GM19240 (cell line): Measurements from ENCODE around the gene DHRS11.
A peak's percentile ranks its signal among the peaks of the same experiment; 100 is the strongest.

Source experiments
- DNase-seq: peaks from one replicate; pipeline ENCODE4 v3.0.0; 2011; ENCODE audit warnings: low spot score; ENCODE audit not compliant: insufficient read length

DHRS11 gene, protein sequence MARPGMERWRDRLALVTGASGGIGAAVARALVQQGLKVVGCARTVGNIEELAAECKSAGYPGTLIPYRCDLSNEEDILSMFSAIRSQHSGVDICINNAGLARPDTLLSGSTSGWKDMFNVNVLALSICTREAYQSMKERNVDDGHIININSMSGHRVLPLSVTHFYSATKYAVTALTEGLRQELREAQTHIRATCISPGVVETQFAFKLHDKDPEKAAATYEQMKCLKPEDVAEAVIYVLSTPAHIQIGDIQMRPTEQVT

DNA sequence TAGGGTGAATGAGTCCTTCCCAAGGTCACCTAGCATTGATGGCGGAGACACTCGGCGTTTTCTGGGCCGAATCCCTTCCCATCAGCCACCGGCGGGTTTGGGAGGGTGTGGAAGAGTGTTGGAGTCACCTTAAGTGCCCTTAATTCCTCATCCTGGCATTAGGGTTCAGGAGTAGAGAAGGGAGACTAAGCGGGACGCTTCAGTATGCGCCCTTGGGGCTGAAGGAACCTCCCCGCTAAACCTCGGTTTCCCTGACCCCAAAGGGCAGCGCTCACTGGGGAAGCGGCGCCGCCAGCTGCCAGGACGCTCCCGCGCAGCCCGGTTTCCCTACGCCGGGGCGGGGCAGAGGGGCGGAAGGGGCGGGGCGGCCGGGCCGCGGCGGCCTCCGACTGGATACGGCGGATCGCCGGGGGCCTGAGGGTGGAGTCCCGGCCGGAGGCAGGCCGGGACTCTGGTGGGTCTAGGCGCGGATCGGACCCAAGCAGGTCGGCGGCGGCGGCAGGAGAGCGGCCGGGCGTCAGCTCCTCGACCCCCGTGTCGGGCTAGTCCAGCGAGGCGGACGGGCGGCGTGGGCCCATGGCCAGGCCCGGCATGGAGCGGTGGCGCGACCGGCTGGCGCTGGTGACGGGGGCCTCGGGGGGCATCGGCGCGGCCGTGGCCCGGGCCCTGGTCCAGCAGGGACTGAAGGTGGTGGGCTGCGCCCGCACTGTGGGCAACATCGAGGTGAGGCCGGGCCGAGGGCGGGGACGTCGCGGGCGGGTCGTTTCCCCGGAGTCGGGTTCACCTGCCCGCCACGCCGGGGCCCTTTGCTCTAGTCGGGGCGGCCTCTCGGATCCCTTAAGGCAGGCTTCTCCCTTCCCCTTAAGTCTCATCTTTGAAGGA is at the start of gene DHRS11:
DHRS11 (plus strand) TSS at position 446 of the 882 bp plus-strand sequence; CDS start at position 577, 131 bp downstream.
- DNase-seq, result peak; percentile 77

DNA sequence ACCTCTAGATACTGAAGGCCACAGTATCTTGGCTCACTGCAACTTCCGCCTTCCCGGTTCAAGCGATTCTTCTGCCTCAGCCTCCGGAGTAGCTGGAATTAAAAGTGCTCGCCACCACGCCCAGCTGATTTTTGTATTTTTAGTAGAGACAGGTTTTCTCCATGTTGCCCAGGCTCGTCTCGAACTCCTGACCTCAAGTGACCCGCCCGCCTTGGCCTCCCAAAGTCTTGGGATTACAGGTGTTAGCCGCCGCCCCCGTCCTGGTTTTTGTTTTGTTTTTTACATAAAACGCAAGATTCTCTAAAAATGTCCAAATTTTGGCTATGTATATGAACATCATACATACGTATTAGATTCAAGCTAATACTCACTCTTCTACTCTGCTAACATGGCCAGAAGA is 48.9 kb upstream of the DHRS11 start:
- DNase-seq, result no peak

DNA sequence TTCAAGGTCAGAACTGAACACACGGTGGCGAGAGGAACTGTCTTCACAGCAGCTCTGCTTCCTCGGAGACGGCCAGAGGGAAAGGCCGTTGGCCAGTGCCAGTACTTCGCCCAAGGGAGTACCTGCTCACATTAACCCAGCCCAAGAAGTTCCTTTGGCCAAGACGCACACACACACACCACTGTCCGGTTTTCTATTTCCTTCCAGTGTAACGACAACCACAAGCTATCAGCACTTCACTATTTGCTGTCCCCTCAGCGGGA is 47.7 kb upstream of the DHRS11 start:
- DNase-seq, result no peak

DNA sequence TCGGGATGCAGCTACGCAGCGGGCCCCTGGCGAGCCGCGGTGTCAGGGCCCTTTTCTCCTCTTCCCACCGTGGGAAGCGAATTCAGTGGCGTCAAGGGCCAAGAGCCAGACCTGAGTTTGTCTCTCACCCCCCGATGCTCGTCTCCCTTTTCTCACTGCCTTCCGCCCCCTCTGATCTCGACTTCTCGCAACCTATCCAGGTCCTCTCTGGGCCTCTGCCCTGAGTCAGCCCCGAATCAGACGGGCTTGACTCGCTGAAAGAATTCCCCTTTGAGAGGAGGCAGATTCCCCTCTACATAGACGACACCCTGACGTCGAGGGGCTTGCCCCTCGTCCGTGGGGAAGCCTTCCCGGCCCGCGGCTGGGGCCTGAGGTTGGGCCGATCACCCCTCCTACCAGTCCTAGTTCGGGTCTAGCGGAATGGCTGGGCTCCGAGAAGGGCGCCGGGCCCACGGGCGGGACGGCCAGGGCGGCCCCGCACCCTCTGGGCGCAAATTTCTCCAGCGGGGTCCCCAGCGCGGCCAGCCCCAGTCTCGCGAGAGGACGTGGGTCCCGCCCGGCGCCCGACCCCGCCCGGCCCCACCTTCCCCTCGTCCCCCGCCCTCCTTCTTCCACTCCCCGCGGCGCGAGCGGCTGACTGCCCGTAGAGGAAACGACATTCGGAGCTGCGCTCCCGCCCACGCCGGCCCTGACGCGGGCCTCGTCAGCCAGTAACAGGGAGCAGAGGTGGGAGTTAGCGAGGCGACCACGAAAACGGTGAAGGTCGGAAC is 47.2 kb upstream of the DHRS11 start, which contains the start of gene GGNBP2:
GGNBP2 (plus strand) TSS at position 613 of the 770 bp plus-strand sequence. CDS start 806 bp downstream, outside the sequence.
- peak; percentile 37 for DNase-seq

DNA sequence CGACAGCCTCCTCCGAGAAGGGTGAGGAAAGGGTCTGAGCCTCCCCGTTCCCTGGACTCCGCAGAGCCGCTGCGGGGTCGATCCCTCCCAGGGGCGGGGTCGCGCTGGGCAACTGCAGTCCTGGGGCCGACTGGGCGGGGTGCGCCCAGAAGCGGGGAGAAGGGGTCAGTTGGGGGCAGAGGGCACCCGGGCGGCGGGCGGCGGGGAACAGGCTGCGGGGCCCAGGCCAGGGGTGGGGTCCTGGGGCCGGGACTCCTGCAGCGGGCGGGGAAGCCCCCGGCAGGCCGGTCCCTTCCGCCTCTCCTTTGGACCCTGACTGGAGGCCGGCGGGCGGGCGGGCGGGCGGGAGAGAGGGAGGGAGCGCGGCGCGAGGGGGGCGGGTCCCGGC is 46.6 kb upstream of the DHRS11 start:
- no peak for DNase-seq

DNA sequence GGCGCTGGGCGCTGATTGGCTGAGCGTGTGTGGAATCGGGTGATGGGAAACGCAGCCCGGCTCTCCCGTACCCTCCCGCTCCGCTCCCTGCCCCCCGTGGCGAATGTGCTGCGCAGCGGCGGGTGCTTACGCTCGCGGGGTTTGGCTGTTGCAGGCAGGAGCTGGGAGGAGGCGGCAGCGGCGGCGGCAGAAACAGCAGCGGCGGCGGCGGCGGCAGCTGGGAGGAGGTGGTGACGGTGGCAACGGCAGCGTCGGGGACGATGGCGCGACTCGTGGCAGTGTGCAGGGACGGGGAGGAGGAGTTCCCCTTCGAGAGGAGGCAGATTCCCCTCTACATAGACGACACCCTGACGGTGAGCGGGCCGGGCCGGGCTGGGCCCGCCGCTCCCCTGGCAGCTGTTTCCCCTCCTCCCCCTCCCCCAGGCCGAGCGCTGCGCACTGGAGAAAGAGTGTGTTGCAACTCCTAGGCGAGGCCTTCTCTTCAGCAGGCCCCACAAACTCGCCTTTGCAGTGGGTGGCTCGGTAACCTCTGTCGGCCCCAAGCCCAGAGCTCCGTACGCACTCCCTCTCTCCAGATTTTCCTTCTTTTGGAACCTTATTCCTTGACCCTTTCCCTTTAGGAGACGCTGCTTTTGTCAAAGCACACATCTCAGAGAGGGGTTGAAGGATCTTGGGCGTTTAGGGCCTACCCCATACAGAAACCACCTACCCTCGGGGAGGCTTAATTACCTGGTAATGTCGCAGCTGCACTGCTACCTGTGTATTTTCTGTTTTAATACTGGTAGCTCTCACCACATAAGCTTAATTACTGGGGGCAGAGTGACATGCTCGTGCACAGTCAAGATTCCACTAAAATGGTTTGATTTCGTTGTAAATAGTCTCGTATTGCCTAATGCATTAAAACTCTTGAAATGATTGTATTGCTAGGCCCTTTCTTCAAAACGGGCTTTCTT is 45.9 kb upstream of the DHRS11 start:
- peak; percentile 67 for DNase-seq

DNA sequence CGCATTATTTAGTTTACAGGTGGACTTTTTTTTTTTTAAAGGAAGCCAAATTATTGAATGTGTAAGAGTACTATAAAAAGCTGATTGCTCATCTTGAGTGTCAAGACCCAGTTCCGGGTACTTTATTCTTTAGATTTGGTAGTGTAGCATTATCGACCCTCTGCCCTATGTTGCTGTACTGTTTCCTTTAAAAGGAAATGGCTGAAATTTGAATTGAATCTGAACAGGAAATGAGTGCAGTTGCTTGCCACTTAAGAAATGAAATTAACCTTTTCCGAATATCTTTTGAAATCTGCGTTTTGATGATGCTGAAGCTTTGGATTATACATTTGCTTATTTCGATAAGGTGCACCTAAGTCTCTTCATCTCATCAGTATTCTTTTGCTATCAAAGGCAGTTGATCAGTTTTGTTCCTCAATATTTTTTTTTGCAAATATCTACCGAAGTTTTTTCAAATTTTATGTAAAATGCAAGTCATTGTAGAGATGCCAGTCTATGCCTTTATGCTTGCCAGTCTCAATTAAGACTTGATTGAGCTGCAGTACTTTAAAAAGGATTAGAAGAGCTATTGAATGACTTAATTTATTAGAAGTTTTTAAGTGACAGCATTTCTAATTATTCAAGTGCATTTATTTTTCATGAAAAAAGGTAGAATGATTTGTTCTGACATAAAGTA is 45.1 kb upstream of the DHRS11 start:
- no peak for DNase-seq

DNA sequence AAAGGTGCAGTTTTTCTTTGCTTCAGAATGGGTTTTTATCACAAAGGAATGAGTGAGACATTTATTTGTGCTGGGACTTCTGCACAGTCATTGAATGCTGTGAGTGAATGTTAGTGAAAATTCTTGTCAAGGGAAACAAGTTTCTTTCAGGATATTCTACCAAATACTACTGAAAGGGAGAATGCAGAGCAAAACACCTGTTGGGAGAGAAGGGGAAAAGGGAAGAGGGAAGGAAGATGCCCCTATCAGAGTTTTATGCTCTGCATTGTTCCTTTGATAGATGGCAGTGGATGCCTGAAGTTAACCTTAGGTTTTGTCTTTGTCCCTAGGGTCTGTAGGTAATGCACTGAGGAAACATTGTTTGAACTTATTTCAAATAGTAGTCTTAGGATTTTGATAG is 43.9 kb upstream of the DHRS11 start:
- no peak for DNase-seq

DNA sequence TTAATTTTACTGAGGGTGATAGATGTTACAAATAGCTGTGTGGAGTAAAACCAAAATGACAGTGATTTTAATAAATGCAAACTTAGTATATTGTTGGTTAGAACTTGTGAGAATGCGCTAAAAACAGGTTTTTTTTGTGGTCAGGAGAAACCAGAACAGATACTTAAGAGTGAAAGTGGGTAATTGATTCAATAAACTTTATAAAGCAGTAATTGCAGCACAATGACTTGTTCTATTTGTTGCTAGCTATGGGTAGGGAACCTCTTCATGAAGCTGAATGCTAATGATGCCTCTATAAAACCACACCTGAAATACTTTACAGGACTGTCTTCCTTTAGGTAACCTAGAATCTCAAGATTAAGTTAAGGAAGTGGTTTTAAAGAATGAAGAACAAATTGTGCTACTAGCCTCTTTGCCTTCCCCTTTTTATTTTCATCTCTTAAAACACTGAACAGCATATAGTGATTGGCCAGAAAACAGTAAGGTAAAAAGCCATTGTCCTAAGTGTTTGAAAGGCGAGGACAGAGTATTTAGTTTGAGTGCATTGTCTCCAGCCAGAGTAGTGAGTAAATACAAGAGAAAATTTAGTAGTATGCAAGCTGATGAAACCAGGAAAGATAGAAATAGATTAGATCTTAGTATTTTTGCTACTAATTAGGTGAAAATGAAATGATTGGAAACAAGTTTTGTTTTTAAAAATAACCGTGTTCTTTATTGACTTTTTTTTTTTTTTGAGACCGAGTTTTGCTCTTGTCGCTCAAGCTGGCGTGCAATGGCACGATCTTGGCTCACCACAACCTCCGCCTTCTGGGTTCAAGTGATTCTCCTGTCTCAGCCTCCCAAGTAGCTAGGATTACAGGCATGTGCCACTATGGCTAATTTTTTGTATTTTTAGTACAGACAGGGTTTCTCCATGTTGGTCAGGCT is 40.9 kb upstream of the DHRS11 start:
- no peak for DNase-seq

DNA sequence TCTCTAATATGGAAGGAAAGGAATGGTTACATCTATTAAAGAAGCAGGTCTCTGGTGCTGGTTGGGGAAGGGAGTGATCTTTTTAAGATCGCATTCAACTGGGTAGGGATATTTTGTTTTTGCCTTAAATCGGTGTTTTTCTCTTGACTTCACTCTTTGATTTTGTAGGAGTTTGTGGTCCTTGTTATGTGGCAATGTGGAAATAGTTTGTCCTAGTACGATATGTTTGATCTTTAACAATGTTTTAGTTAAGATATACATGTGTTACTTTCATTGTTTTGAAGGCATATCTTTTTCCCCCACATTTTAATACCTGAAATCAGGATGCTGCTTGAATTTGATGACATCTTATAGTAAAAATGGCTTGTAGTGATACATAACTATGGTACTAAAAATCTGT is 38.2 kb upstream of the DHRS11 start:
- DNase-seq, result no peak

DNA sequence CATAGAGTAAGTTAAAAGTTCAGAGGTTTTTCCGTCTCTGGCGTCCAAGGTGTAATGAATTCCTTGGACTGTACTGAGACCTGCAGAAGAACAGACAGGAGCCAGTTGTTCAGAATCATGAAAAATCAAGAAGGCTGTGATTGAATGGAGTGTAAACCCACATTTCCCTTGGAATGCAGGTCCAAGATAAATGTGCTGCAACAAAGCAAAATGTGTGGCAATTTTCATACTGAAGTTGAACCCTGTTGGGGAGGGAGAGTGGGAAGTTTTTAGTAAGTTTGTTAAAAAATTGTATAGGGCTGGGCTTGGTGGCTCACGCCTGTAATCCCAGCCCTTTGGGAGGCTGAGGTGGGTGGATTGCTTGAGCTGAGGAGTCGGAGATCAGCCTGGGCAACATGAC is 25.6 kb upstream of the DHRS11 start:
- no peak for DNase-seq

DNA sequence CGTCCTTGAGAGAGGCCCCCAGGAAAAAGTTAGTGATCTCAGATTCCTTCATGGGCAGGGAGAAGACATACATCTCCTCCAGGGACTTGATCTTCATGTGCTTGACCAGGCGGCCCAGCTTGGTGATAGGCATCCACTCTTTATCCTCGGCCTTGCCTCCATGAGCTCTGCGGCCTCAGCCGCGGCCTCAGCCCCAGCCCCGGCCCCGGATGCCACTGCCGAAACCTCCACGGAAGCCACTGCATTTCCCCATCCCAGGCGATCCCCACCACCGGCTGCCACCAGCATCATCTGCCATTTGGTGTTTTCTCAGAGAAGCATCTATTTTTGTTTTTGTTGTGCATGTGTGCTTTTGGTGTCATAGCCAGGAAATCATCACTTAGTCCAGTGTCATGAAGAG is 16.7 kb upstream of the DHRS11 start:
- DNase-seq, result no peak

DNA sequence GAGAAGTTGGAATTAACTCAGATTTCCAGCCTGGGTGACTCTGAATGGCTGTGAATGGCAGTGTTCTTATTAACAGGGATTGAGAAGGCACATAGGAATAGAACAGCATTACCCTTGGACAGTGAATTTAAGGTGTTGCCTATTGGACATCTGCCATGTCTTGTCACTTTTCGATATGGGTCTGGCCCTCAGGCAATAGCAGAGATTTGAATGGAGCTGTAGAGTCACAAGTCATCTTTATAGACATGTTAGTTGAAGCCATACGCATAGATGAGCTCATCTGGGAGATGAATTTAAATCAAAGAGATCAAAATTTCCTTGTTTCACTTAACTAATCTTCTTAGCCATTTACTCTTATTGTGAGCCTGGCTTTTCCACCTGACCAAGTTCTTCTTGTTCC is 14.9 kb upstream of the DHRS11 start:
- no peak for DNase-seq

DNA sequence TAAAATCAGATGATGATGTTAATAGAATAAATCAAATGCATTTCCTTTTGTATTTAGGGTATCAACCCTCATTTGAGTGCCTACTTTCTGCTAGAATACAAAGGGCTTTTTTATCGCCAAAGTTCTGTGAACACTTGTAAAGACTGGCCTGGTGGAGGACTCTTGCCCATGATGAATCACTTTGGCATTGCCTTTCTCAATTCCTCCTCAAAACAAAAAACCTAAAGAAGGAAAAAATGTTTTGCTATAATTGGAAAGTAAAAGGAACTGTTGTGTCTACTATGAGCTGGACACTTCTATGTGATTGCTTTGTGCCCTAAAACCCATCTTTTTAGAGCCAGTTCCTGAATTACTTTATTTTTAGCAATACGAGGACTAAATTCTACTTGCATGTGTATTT is 13.0 kb upstream of the DHRS11 start:
- DNase-seq, result no peak

DNA sequence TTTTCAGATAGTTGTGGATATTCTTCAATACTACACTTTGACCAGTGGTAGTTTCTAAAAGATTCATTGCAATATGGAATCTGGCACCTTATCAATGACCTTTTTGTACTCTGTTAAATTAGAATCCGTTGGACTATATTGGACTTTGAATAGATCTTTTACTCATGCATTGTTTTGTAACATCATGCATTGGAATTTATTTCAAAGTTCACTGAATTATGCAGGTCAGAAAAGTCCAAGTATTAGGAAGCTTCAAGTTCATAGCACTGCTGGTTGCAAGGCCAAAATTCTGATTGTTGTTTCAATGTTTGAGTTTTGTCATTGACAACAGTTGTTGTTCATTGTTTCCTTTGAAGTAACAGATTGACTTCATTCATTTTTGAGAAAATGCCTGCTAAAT is 7.9 kb upstream of the DHRS11 start:
- DNase-seq, result no peak

DNA sequence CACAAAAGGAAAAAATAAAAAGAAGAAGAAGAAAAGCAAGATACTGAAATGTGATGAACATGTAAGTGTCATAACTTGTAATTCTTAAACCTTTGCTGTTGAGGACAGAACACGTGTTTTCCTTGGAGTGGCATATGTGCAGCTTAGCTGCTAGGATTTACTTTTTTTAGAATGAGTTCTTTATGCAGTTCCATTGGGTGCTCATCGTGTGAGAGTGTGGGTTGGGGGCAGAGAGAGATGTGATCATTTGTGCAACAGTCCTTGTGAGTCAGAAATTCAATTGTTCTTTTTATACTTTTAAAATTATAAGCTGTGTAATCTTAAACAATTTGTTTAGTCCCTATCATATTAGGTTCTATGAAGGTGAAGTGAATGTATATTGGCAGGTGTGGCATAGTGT is 5.5 kb upstream of the DHRS11 start:
- DNase-seq, result no peak

DNA sequence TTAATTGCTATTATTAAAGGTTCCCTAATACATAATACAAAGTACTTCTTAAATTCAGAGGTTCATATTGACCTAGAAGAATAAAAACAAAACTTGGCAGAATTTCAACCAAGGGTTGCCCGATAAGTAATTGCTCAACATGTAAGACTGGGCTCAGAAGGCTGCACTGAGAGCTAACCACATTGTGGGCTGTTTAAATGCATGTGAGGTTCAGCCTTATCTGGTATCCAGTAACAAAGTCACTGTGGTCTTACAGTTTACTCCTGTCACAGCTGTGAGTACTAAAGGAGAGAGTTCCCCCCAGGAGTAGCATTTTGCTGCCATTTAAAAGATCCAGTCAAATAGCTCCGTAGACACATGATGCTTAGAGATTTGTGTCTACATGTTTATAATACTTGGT is 1.6 kb upstream of the DHRS11 start:
- no peak for DNase-seq

DNA sequence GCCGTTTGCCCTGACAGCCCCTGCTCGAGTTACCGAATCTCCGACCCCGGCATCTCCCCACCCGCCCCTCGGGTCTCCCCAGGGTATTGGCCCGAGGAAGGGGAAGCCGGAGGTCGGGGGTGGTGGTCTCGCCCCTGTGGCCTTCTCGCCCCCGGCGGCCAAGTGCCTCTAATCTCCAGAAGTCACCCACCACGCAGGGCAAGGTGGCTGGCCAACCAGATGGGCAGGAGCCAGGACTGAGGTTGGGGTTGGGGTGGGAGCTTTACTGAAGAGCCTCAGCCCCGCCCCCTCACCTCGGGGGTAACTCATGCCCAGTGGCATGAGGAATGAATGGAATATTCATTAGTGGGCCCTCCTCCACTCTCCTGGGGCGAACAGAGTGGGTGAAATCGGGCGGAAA is 637 bp downstream of the DHRS11 start:
- no peak for DNase-seq

DNA sequence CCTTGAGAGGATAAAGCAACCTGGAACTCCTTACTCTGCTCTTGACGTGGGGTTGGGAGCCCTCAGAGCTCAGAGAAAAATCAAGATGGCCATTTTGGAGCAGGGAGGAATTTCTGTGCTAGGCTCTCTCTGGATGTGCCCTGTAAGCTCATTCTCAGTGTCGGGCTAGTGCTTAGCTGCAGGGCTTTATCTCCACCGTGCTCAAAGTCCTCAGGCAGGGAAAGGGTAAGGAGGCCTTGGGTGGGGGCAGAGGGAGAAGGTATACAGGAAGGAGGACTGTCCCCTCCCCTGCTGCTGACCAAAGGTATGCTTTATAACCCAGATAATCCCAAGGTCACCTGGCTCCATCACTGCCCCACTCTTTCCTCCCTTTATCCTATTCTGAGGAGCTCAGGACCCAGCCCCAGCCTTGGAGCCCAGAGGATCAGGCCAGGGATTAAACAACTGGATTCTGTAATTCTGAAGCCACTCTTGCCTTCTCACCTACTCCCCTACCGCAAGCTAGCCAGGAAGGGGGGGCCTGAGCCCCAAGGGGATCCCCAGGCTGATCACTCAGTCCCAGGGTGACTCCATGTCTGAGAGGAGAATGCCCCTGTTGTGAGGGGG is 1.1 kb downstream of the DHRS11 start:
- DNase-seq, result no peak
